HEK293 (cell line): ENCODE results near the gene DDX10.

ENCODE experiments used
- CTCF ChIA-PET: fragments of 350-600 bp; formaldehyde crosslinking; extraction: SDS; loops from one replicate; lab custom pipeline; 2021; ENCODE audit warnings: antibody characterized with exemption; lab: Yijun Ruan, JAX
- POLR2A ChIA-PET: fragments of 300-600 bp; formaldehyde crosslinking; extraction: SDS; loops from one replicate; lab custom pipeline; 2020; ENCODE audit warnings: antibody characterized with exemption, inconsistent platforms; lab: Yijun Ruan, JAX
- H3K27ac ChIP-seq: fragments of 200-500 bp; sonication (Bioruptor generic); 2 replicates; pipeline ENCODE4 v1.5.1; 2014; ENCODE audit warnings: low read depth, low read length, control low read depth, inconsistent platforms; ENCODE audit errors: extremely low read depth
- H3K36me3 ChIP-seq, 2 experiments: fragments of 200-500 bp in 1 of 2; sonication (Bioruptor generic) in 1 of 2; 1 replicate in 1 of 2; 2 replicates in 1 of 2; pipeline ENCODE4 v1.5.1; 2014 to 2017; ENCODE audit warnings: inconsistent platforms in 2 of 2, low read length in 2 of 2; ENCODE audit not compliant: control insufficient read depth in 2 of 2, insufficient read depth in 1 of 2
- H3K4me1 ChIP-seq: fragments of 200-500 bp; sonication (Bioruptor generic); 2 replicates; pipeline ENCODE4 v1.5.1; 2014; ENCODE audit warnings: mild to moderate bottlenecking, low read length, inconsistent platforms; ENCODE audit not compliant: control insufficient read depth, insufficient read depth
- H3K4me3 ChIP-seq: 2 replicates; pipeline ENCODE4 v1.5.1; 2011; ENCODE audit warnings: low read depth, mild to moderate bottlenecking, control low read depth, low read length, moderate library complexity
- H3K9me3 ChIP-seq: fragments of 200-500 bp; sonication (Bioruptor generic); 2 replicates; pipeline ENCODE4 v1.5.1; 2014; ENCODE audit warnings: low read depth, low read length, inconsistent platforms; ENCODE audit not compliant: control insufficient read depth, insufficient read depth
- ATF2 ChIP-seq: fragments of 450-650 bp; formaldehyde crosslinking; IDR thresholded peaks from 2 replicates; pipeline ENCODE4 v1.5.1; 2016; ENCODE audit warnings: missing biosample characterization, missing genetic modification characterization, low read depth
- OSR2 ChIP-seq: fragments of 450-650 bp; formaldehyde crosslinking; IDR thresholded peaks from 2 replicates; pipeline ENCODE4 v1.5.1; 2016; ENCODE audit warnings: missing biosample characterization, missing genetic modification characterization
- SETDB1 ChIP-seq: IDR thresholded peaks from one replicate; pipeline ENCODE4 v1.6.1; 2017; ENCODE audit warnings: mild to moderate bottlenecking, low read length, moderate library complexity, mixed read lengths; ENCODE audit not compliant: insufficient read length
- TRIM28 ChIP-seq: IDR thresholded peaks from 2 replicates; pipeline ENCODE4 v1.6.1; 2011; ENCODE audit warnings: low read length, control low read depth, borderline replicate concordance
- ZBTB44 ChIP-seq: fragments of 450-650 bp; IDR thresholded peaks from 2 replicates; pipeline ENCODE4 v1.5.1; 2018; ENCODE audit warnings: missing biosample characterization, mild to moderate bottlenecking, missing genetic modification characterization
- ZNF202 ChIP-seq: fragments of 450-650 bp; formaldehyde crosslinking; IDR thresholded peaks from 2 replicates; pipeline ENCODE4 v1.5.1; 2016; ENCODE audit warnings: missing biosample characterization, missing genetic modification characterization, borderline replicate concordance
- ZNF292 ChIP-seq: fragments of 450-650 bp; formaldehyde crosslinking; IDR thresholded peaks from 2 replicates; pipeline ENCODE4 v1.5.1; 2016; ENCODE audit warnings: low read depth, missing biosample characterization, missing genetic modification characterization, borderline replicate concordance
- ZNF473 ChIP-seq: fragments of 450-650 bp; formaldehyde crosslinking; IDR thresholded peaks from 2 replicates; pipeline ENCODE4 v1.5.1; 2017; ENCODE audit warnings: missing biosample characterization, missing genetic modification characterization
- ZNF510 ChIP-seq: fragments of 450-650 bp; formaldehyde crosslinking; IDR thresholded peaks from 2 replicates; pipeline ENCODE4 v1.5.1; 2018; ENCODE audit warnings: mild to moderate bottlenecking, missing genetic modification characterization, missing biosample characterization; ENCODE audit not compliant: insufficient replicate concordance
- ZNF549 ChIP-seq: fragments of 450-650 bp; IDR thresholded peaks from 2 replicates; pipeline ENCODE4 v1.5.1; 2018; ENCODE audit warnings: missing biosample characterization, missing genetic modification characterization, mild to moderate bottlenecking, inconsistent platforms, moderate library complexity
- ZSCAN18 ChIP-seq: fragments of 450-650 bp; formaldehyde crosslinking; IDR thresholded peaks from 2 replicates; pipeline ENCODE4 v1.5.1; 2016; ENCODE audit warnings: missing biosample characterization, missing genetic modification characterization
- TF ChIP-seq, protein P1 (sequence below): fragments of 450-650 bp; formaldehyde crosslinking; IDR thresholded peaks from 2 replicates; pipeline ENCODE4 v1.5.1; 2017; ENCODE audit warnings: missing biosample characterization, missing genetic modification characterization
- TF ChIP-seq, protein P2 (sequence below): fragments of 450-650 bp; formaldehyde crosslinking; IDR thresholded peaks from 2 replicates; pipeline ENCODE4 v1.5.1; 2016; ENCODE audit warnings: missing biosample characterization, missing genetic modification characterization

The DDX10 gene

GRCh38 chr11:108715239-108715638, 50.4 kb downstream of the DDX10 start:
- H3K36me3 ChIP-seq, result peaks cover 0 to 18% of the 10 kb centered on the region in 2 experiments; a peak in 1 of 3 replicates
- no peaks in the 10 kb centered on the region for H3K9me3 ChIP-seq
- 0 out of 2 replicates have a peak, but pooled peaks have one; percentile 15 for TF ChIP-seq OSR2 (tag by site-specific recombination)
- TF ChIP-seq ZNF549 (tag by site-specific recombination), result no peak
- ChIA-PET POLR2A (no interaction called here), CTCF (interaction anchor here (0.7 kb wide), 2 partner anchors 41 to 1087 kb away, joined by 3 to 4 read pairs; no protein-coding TSS in a partner anchor)
- H3K4me3 ChIP-seq, result no peak overlapping the region
- H3K27ac ChIP-seq, result no peak overlapping the region
- no peaks in the 10 kb centered on the region for H3K4me1 ChIP-seq

DNA sequence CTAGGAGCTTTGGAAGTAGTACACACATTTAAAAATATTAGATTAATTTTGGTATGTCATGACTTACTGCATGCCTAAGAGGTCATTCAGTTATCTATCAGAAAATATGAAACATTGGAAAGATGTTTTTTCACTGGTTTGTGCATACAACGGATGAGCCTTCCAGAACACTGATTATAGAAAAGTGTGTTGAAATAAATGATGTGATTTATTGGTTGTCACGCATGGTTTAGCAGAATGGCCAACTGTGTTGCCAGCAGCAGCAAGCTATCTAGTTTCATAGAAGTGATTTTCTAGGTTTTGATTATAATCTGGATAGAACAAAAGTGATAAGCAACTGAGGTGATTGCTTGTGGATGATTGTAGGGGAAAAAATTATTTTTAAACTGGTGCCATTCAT, 53.6 kb downstream of the DDX10 start:
- POLR2A ChIA-PET, result no interaction called here
- peaks cover 0 to 30% of the 10 kb centered on the region in 2 experiments; a peak in 1 of 3 replicates for H3K36me3 ChIP-seq
- no peaks in the 10 kb centered on the region for H3K4me1 ChIP-seq
- CTCF ChIA-PET, result interaction anchor here (0.7 to 2.2 kb wide), 2 partner anchors 16 to 1209 kb away, joined by 5 to 18 read pairs; no protein-coding TSS in a partner anchor
- TF ChIP-seq, protein P1, sequence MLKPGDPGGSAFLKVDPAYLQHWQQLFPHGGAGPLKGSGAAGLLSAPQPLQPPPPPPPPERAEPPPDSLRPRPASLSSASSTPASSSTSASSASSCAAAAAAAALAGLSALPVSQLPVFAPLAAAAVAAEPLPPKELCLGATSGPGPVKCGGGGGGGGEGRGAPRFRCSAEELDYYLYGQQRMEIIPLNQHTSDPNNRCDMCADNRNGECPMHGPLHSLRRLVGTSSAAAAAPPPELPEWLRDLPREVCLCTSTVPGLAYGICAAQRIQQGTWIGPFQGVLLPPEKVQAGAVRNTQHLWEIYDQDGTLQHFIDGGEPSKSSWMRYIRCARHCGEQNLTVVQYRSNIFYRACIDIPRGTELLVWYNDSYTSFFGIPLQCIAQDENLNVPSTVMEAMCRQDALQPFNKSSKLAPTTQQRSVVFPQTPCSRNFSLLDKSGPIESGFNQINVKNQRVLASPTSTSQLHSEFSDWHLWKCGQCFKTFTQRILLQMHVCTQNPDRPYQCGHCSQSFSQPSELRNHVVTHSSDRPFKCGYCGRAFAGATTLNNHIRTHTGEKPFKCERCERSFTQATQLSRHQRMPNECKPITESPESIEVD (tag by site-specific recombination), result peak; percentile 32; the same call in 1 of the 2 replicates
- TF ChIP-seq TRIM28, result no peak
- peak; percentile 74; the same call in 1 of the 2 replicates for TF ChIP-seq ZBTB44 (tag by site-specific recombination)
- TF ChIP-seq ZNF202 (tag by site-specific recombination), result no peak
- no peak for TF ChIP-seq ZNF473 (tag by site-specific recombination)
- no peak for TF ChIP-seq ZNF292 (tag by site-specific recombination)
- TF ChIP-seq ZSCAN18 (tag by site-specific recombination), result no peak
- TF ChIP-seq ATF2 (tag by site-specific recombination), result no peak
- no peaks in the 10 kb centered on the region for H3K9me3 ChIP-seq
- no peak overlapping the region for H3K27ac ChIP-seq
- H3K4me3 ChIP-seq, result no peak overlapping the region

DNA sequence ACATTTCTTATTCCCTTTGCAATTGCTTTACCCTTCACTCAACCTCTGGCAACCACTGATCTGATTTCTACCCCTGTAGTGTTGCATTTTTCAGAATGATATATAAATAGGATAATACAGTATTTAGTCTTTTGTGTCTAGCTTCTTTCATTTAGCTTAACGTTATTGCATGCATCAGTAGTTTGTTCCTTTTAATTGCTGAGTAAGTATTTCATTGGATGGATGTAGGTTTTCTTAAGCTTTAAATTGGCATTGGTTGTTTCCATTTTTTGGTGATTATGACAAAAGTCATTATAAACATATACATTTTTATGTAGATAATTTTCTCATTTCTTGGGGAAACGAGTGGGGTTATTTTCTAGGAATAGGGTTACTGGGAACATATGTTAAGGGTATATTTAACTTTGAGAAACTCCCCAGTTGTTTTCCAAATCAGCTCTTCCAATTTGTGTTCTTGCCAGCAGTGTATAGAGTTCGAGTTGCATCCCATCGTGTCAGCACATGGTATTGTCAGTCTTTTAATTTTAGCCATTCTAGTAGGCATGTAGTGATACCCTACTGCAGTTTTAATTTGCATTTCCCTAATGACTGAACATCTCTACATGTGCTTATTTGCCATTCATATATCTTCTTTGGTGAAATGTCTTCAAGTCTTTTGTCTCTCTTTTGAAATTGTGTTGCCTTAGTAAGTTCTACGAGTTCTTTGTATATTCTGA, 60.3 kb downstream of the DDX10 start:
- Histone ChIP-seq H3K36me3 (peaks cover 0 to 23% of the 10 kb centered on the region in 2 experiments; a peak in 1 of 3 replicates), H3K4me3 (no peak overlapping the region), H3K9me3 (no peaks in the 10 kb centered on the region), H3K27ac (no peak overlapping the region), H3K4me1 (no peaks in the 10 kb centered on the region)
- CTCF ChIA-PET, result interaction anchor here (0.6 to 1.4 kb wide), 3 partner anchors 9 to 744 kb away, joined by 3 to 7 read pairs (median 4); no protein-coding TSS in a partner anchor
- no peak for TF ChIP-seq ZNF510 (tag by site-specific recombination)
- TF ChIP-seq SETDB1, result peak; percentile 53
- TF ChIP-seq, protein P2, sequence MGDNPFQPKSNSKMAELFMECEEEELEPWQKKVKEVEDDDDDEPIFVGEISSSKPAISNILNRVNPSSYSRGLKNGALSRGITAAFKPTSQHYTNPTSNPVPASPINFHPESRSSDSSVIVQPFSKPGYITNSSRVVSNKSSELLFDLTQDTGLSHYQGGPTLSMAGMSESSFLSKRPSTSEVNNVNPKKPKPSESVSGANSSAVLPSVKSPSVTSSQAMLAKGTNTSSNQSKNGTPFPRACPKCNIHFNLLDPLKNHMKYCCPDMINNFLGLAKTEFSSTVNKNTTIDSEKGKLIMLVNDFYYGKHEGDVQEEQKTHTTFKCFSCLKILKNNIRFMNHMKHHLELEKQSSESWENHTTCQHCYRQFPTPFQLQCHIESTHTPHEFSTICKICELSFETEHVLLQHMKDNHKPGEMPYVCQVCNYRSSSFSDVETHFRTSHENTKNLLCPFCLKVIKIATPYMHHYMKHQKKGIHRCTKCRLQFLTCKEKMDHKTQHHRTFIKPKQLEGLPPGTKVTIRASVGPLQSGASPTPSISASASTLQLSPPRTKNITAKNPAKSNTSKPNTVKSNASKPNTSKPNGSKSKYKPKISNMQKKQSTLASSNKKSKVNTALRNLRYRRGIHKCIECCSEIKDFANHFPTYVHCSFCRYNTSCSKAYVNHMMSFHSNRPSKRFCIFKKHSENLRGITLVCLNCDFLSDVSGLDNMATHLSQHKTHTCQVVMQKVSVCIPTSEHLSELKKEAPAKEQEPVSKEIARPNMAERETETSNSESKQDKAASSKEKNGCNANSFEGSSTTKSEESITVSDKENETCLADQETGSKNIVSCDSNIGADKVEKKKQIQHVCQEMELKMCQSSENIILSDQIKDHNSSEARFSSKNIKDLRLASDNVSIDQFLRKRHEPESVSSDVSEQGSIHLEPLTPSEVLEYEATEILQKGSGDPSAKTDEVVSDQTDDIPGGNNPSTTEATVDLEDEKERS, result no peak
- POLR2A ChIA-PET, result no interaction called here
